ENCODE measurements around the gene INAFM2. TPM values are rescaled to one million over a fixed set of nuclear protein-coding genes. Genes with fewer than 3 reads are reported as not detected.

The INAFM2 gene
- total and polyA plus RNA-seq, 9 of the 15 experiments (the other 6 are each of a cell fraction or from before 2014, with no cell fraction given), result 11.8 to 43.1 (median 27.2) TPM

DNA sequence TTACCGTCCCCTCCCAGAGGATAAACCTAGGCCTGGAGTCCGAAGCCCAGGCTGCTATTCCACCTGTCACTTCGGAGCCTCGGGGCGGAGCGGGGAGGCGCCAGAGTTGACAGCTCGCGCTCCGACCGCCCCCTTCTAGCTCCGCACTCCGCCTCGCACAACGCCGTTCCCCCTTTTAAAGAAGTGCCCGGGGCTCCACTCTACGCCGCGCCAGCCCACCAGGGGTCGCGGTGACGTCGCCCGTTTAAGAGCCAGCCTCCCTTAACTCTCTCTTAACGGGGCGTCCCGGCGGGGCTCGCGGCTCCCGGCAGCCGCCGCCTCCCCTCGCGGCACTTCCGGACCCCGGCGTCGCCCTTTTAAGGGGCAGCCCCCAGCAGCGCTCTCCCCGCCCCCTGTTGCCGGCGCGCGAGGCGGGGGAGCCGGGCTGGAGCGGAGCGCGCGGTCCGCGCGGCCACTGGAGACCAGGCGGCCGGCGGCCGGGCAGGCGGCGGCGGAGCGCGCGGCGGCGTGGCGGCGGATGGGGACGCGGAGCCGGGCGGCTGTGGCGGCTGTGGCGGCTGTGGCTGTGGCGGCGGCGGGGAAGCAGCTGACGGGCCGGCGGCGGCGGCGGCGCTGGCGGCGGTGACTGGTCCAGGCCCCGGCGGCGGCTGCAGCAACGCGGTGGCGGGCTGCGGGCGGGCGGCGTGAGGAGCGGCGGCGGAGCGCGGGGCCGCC is at the start of gene INAFM2 (continued):
- TF ChIP-seq, protein P1, sequence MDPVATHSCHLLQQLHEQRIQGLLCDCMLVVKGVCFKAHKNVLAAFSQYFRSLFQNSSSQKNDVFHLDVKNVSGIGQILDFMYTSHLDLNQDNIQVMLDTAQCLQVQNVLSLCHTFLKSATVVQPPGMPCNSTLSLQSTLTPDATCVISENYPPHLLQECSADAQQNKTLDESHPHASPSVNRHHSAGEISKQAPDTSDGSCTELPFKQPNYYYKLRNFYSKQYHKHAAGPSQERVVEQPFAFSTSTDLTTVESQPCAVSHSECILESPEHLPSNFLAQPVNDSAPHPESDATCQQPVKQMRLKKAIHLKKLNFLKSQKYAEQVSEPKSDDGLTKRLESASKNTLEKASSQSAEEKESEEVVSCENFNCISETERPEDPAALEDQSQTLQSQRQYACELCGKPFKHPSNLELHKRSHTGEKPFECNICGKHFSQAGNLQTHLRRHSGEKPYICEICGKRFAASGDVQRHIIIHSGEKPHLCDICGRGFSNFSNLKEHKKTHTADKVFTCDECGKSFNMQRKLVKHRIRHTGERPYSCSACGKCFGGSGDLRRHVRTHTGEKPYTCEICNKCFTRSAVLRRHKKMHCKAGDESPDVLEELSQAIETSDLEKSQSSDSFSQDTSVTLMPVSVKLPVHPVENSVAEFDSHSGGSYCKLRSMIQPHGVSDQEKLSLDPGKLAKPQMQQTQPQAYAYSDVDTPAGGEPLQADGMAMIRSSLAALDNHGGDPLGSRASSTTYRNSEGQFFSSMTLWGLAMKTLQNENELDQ (CRISPR knock-in tag; IDR thresholded peaks at IDR 0.05; ENCODE audit: borderline replicate concordance), result no peak
- TF ChIP-seq SMC3 (conservative IDR thresholded peaks at IDR 0.05; ENCODE audit: insufficient read depth, low read depth, low read length) (0 out of 2 replicates have a peak, but pooled peaks have one; percentile 17), CBFB (CRISPR knock-in tag; IDR thresholded peaks at IDR 0.05) (no peak), PYGO2 (tag; IDR thresholded peaks at IDR 0.05) (no peak), XRCC3 (IDR thresholded peaks at IDR 0.05) (no peak), ZNF224 (CRISPR knock-in tag; IDR thresholded peaks at IDR 0.05) (0 out of 2 replicates have a peak, but pooled peaks have one; percentile 77), CREB1 (IDR thresholded peaks at IDR 0.05) (peak; percentile 57), CREB1 (CRISPR knock-in tag; IDR thresholded peaks at IDR 0.05) (peak; percentile 86), MBD2 (IDR thresholded peaks at IDR 0.05; ENCODE audit: borderline replicate concordance, low read depth) (no peak), ARID1B (IDR thresholded peaks at IDR 0.05) (no peak)
- TF ChIP-seq, protein P2, sequence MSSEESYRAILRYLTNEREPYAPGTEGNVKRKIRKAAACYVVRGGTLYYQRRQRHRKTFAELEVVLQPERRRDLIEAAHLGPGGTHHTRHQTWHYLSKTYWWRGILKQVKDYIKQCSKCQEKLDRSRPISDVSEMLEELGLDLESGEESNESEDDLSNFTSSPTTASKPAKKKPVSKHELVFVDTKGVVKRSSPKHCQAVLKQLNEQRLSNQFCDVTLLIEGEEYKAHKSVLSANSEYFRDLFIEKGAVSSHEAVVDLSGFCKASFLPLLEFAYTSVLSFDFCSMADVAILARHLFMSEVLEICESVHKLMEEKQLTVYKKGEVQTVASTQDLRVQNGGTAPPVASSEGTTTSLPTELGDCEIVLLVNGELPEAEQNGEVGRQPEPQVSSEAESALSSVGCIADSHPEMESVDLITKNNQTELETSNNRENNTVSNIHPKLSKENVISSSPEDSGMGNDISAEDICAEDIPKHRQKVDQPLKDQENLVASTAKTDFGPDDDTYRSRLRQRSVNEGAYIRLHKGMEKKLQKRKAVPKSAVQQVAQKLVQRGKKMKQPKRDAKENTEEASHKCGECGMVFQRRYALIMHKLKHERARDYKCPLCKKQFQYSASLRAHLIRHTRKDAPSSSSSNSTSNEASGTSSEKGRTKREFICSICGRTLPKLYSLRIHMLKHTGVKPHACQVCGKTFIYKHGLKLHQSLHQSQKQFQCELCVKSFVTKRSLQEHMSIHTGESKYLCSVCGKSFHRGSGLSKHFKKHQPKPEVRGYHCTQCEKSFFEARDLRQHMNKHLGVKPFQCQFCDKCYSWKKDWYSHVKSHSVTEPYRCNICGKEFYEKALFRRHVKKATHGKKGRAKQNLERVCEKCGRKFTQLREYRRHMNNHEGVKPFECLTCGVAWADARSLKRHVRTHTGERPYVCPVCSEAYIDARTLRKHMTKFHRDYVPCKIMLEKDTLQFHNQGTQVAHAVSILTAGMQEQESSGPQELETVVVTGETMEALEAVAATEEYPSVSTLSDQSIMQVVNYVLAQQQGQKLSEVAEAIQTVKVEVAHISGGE (CRISPR knock-in tag; IDR thresholded peaks at IDR 0.05), result peak in 1 of 3 experiments; percentile 54; a peak in 1 of 6 replicates
- TF ChIP-seq, protein P3, sequence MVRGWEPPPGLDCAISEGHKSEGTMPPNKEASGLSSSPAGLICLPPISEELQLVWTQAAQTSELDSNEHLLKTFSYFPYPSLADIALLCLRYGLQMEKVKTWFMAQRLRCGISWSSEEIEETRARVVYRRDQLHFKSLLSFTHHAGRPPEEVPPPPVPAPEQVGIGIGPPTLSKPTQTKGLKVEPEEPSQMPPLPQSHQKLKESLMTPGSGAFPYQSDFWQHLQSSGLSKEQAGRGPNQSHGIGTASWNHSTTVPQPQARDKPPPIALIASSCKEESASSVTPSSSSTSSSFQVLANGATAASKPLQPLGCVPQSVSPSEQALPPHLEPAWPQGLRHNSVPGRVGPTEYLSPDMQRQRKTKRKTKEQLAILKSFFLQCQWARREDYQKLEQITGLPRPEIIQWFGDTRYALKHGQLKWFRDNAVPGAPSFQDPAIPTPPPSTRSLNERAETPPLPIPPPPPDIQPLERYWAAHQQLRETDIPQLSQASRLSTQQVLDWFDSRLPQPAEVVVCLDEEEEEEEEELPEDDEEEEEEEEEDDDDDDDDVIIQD (CRISPR knock-in tag; IDR thresholded peaks at IDR 0.05), result no peak
- TF ChIP-seq, protein P4, sequence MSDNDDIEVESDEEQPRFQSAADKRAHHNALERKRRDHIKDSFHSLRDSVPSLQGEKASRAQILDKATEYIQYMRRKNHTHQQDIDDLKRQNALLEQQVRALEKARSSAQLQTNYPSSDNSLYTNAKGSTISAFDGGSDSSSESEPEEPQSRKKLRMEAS (CRISPR knock-in tag; IDR thresholded peaks at IDR 0.05), result peak; percentile 98
- TF ChIP-seq, protein P5, sequence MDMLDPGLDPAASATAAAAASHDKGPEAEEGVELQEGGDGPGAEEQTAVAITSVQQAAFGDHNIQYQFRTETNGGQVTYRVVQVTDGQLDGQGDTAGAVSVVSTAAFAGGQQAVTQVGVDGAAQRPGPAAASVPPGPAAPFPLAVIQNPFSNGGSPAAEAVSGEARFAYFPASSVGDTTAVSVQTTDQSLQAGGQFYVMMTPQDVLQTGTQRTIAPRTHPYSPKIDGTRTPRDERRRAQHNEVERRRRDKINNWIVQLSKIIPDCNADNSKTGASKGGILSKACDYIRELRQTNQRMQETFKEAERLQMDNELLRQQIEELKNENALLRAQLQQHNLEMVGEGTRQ (CRISPR knock-in tag; IDR thresholded peaks at IDR 0.05), result no peak

All from K562 (cell line).